ENCODE measurements around the gene CAV1. TPM values are rescaled to one million over a fixed set of nuclear protein-coding genes. Genes with fewer than 3 reads are reported as not detected.

CAV1 gene
- total RNA-seq, 1 experiment from 2014 or later = 79.9 TPM

DNA sequence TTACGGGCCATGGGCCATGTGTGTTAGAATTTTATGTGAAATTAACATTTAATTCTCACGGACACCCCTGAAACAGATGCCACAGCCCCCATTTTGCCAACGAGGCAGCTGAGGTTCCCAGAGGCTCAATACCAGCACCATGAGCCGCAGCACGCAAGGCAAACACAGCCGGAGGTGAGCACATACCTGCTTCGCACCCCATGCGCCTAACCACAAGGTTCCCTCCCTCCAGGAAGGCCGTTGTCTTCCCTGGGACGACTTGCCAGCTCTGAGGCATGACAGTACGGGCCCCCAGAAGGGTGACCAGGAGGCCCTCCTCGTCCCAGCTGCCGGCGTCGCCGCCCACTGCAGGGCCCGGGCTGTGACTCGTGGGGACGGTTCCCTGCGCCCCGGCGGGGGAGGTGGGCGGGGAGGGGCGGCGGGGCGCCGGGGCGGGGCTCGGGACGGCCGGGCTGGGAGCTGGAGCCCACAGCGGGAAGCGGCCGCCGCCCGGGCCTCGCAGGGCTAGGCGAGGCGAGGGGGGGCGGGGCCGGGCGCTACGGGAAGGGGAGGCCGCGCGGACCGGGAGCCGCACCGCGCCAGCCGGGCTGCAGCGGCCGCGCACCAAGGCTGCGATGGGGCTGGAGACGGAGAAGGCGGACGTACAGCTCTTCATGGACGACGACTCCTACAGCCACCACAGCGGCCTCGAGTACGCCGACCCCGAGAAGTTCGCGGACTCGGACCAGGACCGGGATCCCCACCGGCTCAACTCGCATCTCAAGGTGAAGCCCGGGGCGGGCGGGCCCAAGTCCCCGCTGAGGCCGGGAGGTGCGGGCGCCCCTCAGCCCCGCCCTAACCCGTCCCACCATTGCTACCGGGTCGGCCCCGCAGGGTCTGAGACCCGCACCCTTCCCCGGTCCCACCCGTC lies 25.4 kb upstream of the CAV1 start, which contains the start of gene CAV2:
TSS of gene CAV2 (plus strand) at position 571 of the 910 bp plus-strand sequence. CDS start at position 615, 44 bp downstream.
- peaks cover 6% of the 10 kb centered on the region for H3K27me3 ChIP-seq (ENCODE audit: control insufficient read depth, insufficient read depth, low read length)
- H3K4me3 ChIP-seq (ENCODE audit: insufficient read depth, low read depth, low read length) = peak within 1 kb of the TSS; percentile 76
- peak; percentile 80 for DNase-seq
- no peaks in the 10 kb centered on the region; the same call in 1 of the 2 replicates for H3K36me3 ChIP-seq (replicated peaks; ENCODE audit: control insufficient read depth, insufficient read depth, low read length)

DNA sequence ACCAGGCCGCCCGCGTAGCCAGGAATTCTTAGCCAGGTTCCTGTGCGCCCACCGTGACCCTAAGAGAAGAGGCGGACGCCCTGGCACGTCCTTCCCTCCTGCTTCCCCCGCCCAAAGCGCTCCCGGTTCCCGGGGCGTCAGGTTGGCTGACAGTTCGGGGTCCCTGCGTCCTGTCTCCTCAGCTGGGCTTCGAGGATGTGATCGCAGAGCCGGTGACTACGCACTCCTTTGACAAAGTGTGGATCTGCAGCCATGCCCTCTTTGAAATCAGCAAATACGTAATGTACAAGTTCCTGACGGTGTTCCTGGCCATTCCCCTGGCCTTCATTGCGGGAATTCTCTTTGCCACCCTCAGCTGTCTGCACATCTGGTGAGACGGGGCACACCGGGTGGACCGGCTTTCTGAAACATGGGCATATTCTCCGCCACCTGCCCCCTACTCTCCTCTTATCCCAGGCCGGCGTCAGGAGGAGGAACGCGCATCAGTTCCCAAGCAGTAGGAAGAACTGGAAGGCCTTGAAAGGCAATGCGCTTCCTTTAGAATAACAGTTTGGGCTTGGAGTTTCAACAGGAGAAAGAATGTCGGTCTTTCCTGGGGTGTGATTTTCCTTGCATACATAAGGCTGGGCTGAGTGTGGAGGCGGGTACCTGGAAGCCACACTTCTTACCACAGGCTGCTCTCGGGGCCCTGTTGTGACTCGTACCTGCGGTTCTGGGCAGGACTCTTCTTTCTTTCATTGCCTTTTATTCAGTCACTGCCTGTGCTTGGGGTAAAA lies 24.6 kb upstream of the CAV1 start:
- peaks cover 6% of the 10 kb centered on the region for H3K27me3 ChIP-seq (ENCODE audit: control insufficient read depth, insufficient read depth, low read length)
- H3K36me3 ChIP-seq (replicated peaks; ENCODE audit: control insufficient read depth, insufficient read depth, low read length) = no peaks in the 10 kb centered on the region; the same call in 1 of the 2 replicates
- peak overlapping the region; percentile 76 for H3K4me3 ChIP-seq (ENCODE audit: insufficient read depth, low read depth, low read length)
- DNase-seq = peak; percentile 32

DNA sequence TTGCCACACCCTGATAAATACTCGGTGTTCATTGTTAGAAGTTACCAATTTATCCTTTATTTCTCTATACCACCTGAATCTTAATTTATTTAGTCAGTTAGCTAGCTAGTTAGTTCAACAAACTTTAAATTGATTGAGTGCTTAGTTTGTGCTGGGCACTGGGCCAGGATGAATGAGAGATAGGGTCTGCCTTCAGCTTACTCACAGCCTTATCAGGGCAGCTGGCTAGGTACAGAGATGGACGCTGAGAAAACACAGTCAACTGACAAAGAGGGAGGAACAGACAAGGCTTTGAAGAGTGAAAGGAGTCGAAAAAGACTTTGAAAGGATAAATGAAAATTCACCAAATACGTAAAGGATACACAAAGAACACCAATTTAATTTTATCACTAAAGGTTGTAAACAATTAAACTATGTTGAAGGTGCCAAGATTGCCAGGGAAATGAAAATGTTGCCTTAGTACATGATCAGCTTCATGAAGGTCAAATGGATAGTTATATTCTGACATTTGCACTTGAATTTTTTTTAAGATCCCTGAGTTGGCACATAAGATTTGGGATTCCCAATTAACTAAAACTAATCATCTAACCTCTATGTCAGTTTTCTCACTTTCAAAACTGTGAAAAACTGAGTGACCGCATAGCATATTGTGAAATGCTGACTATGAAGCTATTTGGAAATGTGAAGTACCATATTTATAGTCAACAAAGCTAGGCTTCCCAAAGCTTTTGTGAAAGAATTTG lies 23.2 kb upstream of the CAV1 start:
- peaks cover 6% of the 10 kb centered on the region for H3K27me3 ChIP-seq (ENCODE audit: control insufficient read depth, insufficient read depth, low read length)
- H3K36me3 ChIP-seq (replicated peaks; ENCODE audit: control insufficient read depth, insufficient read depth, low read length) = no peaks in the 10 kb centered on the region; the same call in 1 of the 2 replicates
- DNase-seq = no peak
- no peak overlapping the region for H3K4me3 ChIP-seq (ENCODE audit: insufficient read depth, low read depth, low read length)

DNA sequence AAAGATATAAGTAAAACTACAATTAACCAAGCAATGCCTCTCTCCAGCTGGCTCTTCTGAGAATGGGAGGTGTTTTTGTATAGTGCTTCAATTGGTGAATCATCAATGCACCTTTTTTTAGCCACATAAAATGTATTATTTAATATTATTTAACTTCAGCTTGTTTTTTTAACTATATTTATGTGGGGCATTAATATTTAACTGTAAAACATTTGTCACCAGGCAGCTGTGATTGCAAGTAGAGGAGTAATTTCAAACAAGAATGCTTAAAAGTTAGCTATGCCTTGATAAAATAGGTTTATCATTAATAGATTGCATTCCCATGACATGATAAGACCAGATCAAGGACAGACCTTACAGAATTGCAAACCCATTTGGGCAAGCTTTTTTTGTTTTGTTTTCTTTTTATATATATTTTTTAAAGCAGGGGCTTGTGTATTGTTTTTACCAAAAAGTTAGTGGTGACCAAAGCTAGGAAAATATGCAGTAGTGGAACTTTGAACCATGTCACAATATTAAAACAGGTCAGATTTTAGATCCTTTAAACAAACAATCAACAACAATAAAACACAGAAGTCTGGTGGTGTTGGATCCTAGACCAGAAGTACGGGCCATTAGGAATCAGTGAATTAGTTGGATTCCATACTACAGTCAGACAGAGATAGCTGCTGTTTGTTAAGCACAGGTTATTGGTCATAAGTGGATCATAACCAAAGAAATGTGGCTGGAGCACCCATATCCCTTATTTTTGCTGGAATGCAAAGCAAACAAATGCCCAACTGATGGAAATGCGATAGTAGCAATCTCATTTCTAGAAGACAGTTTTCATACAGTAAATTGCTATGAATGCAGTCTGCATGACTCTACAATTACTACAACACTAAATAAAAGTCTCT lies 22.4 kb upstream of the CAV1 start:
- Histone ChIP-seq H3K27me3 (ENCODE audit: control insufficient read depth, insufficient read depth, low read length) (peaks cover 6% of the 10 kb centered on the region), H3K36me3 (replicated peaks; ENCODE audit: control insufficient read depth, insufficient read depth, low read length) (no peaks in the 10 kb centered on the region; the same call in 1 of the 2 replicates), H3K4me3 (ENCODE audit: insufficient read depth, low read depth, low read length) (no peak overlapping the region)
- DNase-seq = no peak

- Histone ChIP-seq H3K36me3 (replicated peaks; ENCODE audit: control insufficient read depth, insufficient read depth, low read length) (no peaks in the 10 kb centered on the region; the same call in 1 of the 2 replicates), H3K27me3 (ENCODE audit: control insufficient read depth, insufficient read depth, low read length) (peaks cover 6% of the 10 kb centered on the region), H3K4me3 (ENCODE audit: insufficient read depth, low read depth, low read length) (no peak overlapping the region)
- DNase-seq = no peak
Measured at GRCh38 chr7:116503835-116504234, 21.0 kb upstream of the CAV1 start.

DNA sequence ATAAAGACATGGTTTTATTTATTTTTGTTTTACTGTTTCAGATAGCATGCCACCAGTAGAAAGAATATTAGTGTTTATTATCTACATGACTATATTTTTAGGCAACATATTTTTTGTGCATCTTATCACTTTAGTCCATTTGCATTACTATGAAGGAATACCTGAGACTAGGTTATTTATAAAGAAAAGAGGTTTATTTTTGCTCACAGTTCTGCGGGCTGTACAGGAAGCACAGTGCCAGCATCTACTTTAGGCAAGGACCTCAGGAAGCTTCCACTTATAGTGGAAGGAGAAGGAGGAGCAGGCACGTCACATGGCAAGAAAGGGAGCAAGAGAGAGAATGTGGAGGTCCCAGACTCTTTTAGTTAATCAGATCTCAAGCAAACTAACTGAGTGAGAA lies 19.6 kb upstream of the CAV1 start:
- Histone ChIP-seq H3K27me3 (ENCODE audit: control insufficient read depth, insufficient read depth, low read length) (peaks cover 3% of the 10 kb centered on the region), H3K4me3 (ENCODE audit: insufficient read depth, low read depth, low read length) (no peak overlapping the region), H3K36me3 (replicated peaks; ENCODE audit: control insufficient read depth, insufficient read depth, low read length) (no peaks in the 10 kb centered on the region; the same call in 1 of the 2 replicates)
- DNase-seq = no peak

DNA sequence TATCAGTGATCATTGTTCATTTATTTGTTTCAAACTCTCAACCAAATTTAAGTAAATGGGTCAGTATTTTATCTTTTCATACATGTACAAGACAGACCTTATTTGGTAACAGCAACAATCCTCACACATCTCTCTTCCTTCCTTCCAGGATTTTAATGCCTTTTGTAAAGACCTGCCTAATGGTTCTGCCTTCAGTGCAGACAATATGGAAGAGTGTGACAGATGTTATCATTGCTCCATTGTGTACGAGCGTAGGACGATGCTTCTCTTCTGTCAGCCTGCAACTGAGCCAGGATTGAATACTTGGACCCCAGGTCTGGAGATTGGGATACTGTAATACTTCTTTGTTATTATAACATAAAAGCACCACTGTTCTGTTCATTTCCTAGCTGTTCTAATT lies 19.0 kb upstream of the CAV1 start:
- Histone ChIP-seq H3K36me3 (replicated peaks; ENCODE audit: control insufficient read depth, insufficient read depth, low read length) (no peaks in the 10 kb centered on the region; the same call in 1 of the 2 replicates), H3K4me3 (ENCODE audit: insufficient read depth, low read depth, low read length) (no peak overlapping the region), H3K27me3 (ENCODE audit: control insufficient read depth, insufficient read depth, low read length) (no peaks in the 10 kb centered on the region)
- no peak for DNase-seq

DNA sequence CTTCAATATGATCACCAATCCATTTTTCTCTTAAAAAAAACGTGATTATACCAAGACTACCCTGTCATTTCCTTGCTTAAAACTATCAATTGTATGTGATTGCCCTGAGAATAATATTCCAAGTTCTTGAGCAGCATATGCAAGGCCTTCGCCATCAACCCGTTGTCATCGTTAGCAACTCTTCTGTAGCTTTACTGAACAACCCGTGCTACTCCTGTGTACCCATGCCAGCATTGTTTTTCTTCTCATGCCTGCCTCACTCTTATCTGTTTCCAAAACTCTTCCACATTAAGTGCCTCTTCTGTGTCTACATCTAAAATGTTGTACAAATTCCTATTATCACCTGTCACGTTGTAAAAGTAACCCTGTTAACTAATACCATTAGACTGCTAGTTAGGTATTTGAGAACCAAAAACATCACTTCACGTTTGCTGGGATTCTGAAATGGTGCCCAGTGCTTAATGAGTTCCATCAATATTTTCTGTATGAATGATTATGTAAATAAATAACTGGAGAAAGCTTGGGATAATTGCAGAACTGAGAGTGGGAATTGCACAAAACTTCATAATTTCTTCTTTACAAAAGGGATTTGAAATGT lies 14.8 kb upstream of the CAV1 start:
- Histone ChIP-seq H3K27me3 (ENCODE audit: control insufficient read depth, insufficient read depth, low read length) (no peaks in the 10 kb centered on the region), H3K4me3 (ENCODE audit: insufficient read depth, low read depth, low read length) (no peak overlapping the region), H3K36me3 (replicated peaks; ENCODE audit: control insufficient read depth, insufficient read depth, low read length) (no peaks in the 10 kb centered on the region; the same call in 1 of the 2 replicates)
- DNase-seq = no peak

- Histone ChIP-seq H3K27me3 (ENCODE audit: control insufficient read depth, insufficient read depth, low read length) (no peaks in the 10 kb centered on the region), H3K36me3 (replicated peaks; ENCODE audit: control insufficient read depth, insufficient read depth, low read length) (no peaks in the 10 kb centered on the region; the same call in 1 of the 2 replicates), H3K4me3 (ENCODE audit: insufficient read depth, low read depth, low read length) (no peak overlapping the region)
- no peak for DNase-seq
Measured at GRCh38 chr7:116510795-116511194, 14.0 kb upstream of the CAV1 start.

GRCh38 chr7:116511552-116512519 lies 13.0 kb upstream of the CAV1 start:
- H3K4me3 ChIP-seq (ENCODE audit: insufficient read depth, low read depth, low read length) = no peak overlapping the region
- no peaks in the 10 kb centered on the region for H3K36me3 ChIP-seq (replicated peaks; ENCODE audit: control insufficient read depth, insufficient read depth, low read length)
- H3K27me3 ChIP-seq (ENCODE audit: control insufficient read depth, insufficient read depth, low read length) = no peaks in the 10 kb centered on the region
- DNase-seq = no peak

- DNase-seq = no peak
- H3K36me3 ChIP-seq (replicated peaks; ENCODE audit: control insufficient read depth, insufficient read depth, low read length) = no peaks in the 10 kb centered on the region
- no peaks in the 10 kb centered on the region for H3K27me3 ChIP-seq (ENCODE audit: control insufficient read depth, insufficient read depth, low read length)
- H3K4me3 ChIP-seq (ENCODE audit: insufficient read depth, low read depth, low read length) = no peak overlapping the region
Measured at GRCh38 chr7:116512520-116513188, 12.2 kb upstream of the CAV1 start.

GRCh38 chr7:116515584-116515983 lies 9.3 kb upstream of the CAV1 start:
- no peaks in the 10 kb centered on the region for H3K27me3 ChIP-seq (ENCODE audit: control insufficient read depth, insufficient read depth, low read length)
- no peak overlapping the region for H3K4me3 ChIP-seq (ENCODE audit: insufficient read depth, low read depth, low read length)
- H3K36me3 ChIP-seq (replicated peaks; ENCODE audit: control insufficient read depth, insufficient read depth, low read length) = no peaks in the 10 kb centered on the region
- DNase-seq = no peak

Measured in H7 (cell line).